ENCODE measurements around the gene ZWILCH.

ZWILCH gene

GRCh38 chr15:66591322-66591862 is 86.3 kb downstream of the ZWILCH start:
- TF ChIP-seq, protein P1, sequence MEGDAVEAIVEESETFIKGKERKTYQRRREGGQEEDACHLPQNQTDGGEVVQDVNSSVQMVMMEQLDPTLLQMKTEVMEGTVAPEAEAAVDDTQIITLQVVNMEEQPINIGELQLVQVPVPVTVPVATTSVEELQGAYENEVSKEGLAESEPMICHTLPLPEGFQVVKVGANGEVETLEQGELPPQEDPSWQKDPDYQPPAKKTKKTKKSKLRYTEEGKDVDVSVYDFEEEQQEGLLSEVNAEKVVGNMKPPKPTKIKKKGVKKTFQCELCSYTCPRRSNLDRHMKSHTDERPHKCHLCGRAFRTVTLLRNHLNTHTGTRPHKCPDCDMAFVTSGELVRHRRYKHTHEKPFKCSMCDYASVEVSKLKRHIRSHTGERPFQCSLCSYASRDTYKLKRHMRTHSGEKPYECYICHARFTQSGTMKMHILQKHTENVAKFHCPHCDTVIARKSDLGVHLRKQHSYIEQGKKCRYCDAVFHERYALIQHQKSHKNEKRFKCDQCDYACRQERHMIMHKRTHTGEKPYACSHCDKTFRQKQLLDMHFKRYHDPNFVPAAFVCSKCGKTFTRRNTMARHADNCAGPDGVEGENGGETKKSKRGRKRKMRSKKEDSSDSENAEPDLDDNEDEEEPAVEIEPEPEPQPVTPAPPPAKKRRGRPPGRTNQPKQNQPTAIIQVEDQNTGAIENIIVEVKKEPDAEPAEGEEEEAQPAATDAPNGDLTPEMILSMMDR (IDR thresholded peaks at IDR 0.05; ENCODE audit: insufficient read depth, low read length), result no peak
- TF ChIP-seq POLR2AphosphoS5 (IDR thresholded peaks at IDR 0.05; ENCODE audit: low read depth) (no peak), SPI1 (IDR thresholded peaks at IDR 0.05; ENCODE audit: borderline replicate concordance, low read depth) (no peak), REST (IDR thresholded peaks at IDR 0.05; ENCODE audit: insufficient replicate concordance, low read depth) (no peak), GABPA (IDR thresholded peaks at IDR 0.05; ENCODE audit: low read depth) (no peak)
- DNase-seq (ENCODE audit: low read depth in 1 of 2, low spot score in 1 of 2), result peak in 1 of 2 experiments; percentile 58

GRCh38 chr15:66592505-66593218 is 87.5 kb downstream of the ZWILCH start:
- Histone ChIP-seq H3K27ac (replicated peaks) (no peak overlapping the region), H3K4me3 (replicated peaks; ENCODE audit: insufficient read depth, low read length) (no peak overlapping the region), H3K27me3 (ENCODE audit: insufficient read depth, poor library complexity, severe bottlenecking) (no peaks in the 10 kb centered on the region)
- DNase-seq (ENCODE audit: low read depth in 1 of 2, low spot score in 1 of 2), result no peak
- TF ChIP-seq GABPA (IDR thresholded peaks at IDR 0.05; ENCODE audit: low read depth) (no peak), POLR2AphosphoS5 (IDR thresholded peaks at IDR 0.05; ENCODE audit: low read depth) (no peak), SPI1 (IDR thresholded peaks at IDR 0.05; ENCODE audit: borderline replicate concordance, low read depth) (no peak), REST (IDR thresholded peaks at IDR 0.05; ENCODE audit: insufficient replicate concordance, low read depth) (no peak)
- TF ChIP-seq, protein P1 (IDR thresholded peaks at IDR 0.05; ENCODE audit: insufficient read depth, low read length), result no peak

More at GRCh38 chr15:66591322-66591862, 86.3 kb downstream of the ZWILCH start:
- H3K27me3 ChIP-seq (ENCODE audit: insufficient read depth, poor library complexity, severe bottlenecking), result no peaks in the 10 kb centered on the region
- no peak overlapping the region for H3K4me3 ChIP-seq (replicated peaks; ENCODE audit: insufficient read depth, low read length)
- no peak overlapping the region; the same call in 1 of the 2 replicates for H3K27ac ChIP-seq (replicated peaks)

- no peak overlapping the region for H3K4me3 ChIP-seq (replicated peaks; ENCODE audit: insufficient read depth, low read length)
- no peak for TF ChIP-seq REST (IDR thresholded peaks at IDR 0.05; ENCODE audit: insufficient replicate concordance, low read depth)
- TF ChIP-seq, protein P1 (IDR thresholded peaks at IDR 0.05; ENCODE audit: insufficient read depth, low read length), result no peak
- TF ChIP-seq GABPA (IDR thresholded peaks at IDR 0.05; ENCODE audit: low read depth), result no peak
- no peak for TF ChIP-seq POLR2AphosphoS5 (IDR thresholded peaks at IDR 0.05; ENCODE audit: low read depth)
- TF ChIP-seq SPI1 (IDR thresholded peaks at IDR 0.05; ENCODE audit: borderline replicate concordance, low read depth), result no peak
- no peaks in the 10 kb centered on the region for H3K27me3 ChIP-seq (ENCODE audit: insufficient read depth, poor library complexity, severe bottlenecking)
- DNase-seq (ENCODE audit: low read depth in 1 of 2, low spot score in 1 of 2), result no peak
- H3K27ac ChIP-seq (replicated peaks), result no peak overlapping the region
These were observed 88.2 kb downstream of the ZWILCH start for GRCh38 chr15:66593219-66593780.
